Measurements from ENCODE around the gene EXOSC5.
"Not testable (repeated sequence)": the region's sequence is repeated elsewhere in the genome, so short reads cannot be mapped to it uniquely, and the experiment has no call there.

Gene EXOSC5

GRCh38 chr19:41426116-41426841 lies 29.1 kb upstream of the EXOSC5 start:
- DNase-seq, result no peak

GRCh38 chr19:41425174-41426115 lies 28.3 kb upstream of the EXOSC5 start:
- no peak for DNase-seq

GRCh38 chr19:41424335-41425173 lies 27.4 kb upstream of the EXOSC5 start:
- DNase-seq, result no peak

GRCh38 chr19:41422955-41423354 lies 25.8 kb upstream of the EXOSC5 start:
- no peak for DNase-seq

GRCh38 chr19:41422456-41422855 lies 25.3 kb upstream of the EXOSC5 start:
- no peak for DNase-seq

GRCh38 chr19:41421973-41422372 lies 24.8 kb upstream of the EXOSC5 start:
- DNase-seq, result no peak

- DNase-seq, result no peak
Measured at GRCh38 chr19:41421314-41421713, 24.2 kb upstream of the EXOSC5 start.

GRCh38 chr19:41420101-41420880 lies 23.1 kb upstream of the EXOSC5 start:
- DNase-seq, result no peak

- no peak for DNase-seq
Measured at GRCh38 chr19:41416194-41416674, 19.1 kb upstream of the EXOSC5 start.

GRCh38 chr19:41415154-41415571 lies 18.0 kb upstream of the EXOSC5 start:
- no peak for DNase-seq

GRCh38 chr19:41414461-41414860 lies 17.3 kb upstream of the EXOSC5 start:
- DNase-seq, result no peak

- DNase-seq, result no peak
Measured at GRCh38 chr19:41413947-41414346, 16.8 kb upstream of the EXOSC5 start.

- DNase-seq, result no peak
Measured at GRCh38 chr19:41412953-41413352, 15.8 kb upstream of the EXOSC5 start.

- DNase-seq, result no peak
Measured at GRCh38 chr19:41411968-41412265, 14.8 kb upstream of the EXOSC5 start.

GRCh38 chr19:41411100-41411967 lies 14.2 kb upstream of the EXOSC5 start:
- no peak for DNase-seq

GRCh38 chr19:41410336-41411054 lies 13.3 kb upstream of the EXOSC5 start:
- DNase-seq, result no peak

- DNase-seq, result no peak
Measured at GRCh38 chr19:41409288-41409687, 12.1 kb upstream of the EXOSC5 start.

GRCh38 chr19:41408846-41409245 lies 11.7 kb upstream of the EXOSC5 start:
- DNase-seq, result not testable (repeated sequence)

GRCh38 chr19:41408256-41408655 lies 11.1 kb upstream of the EXOSC5 start:
- no peak for DNase-seq

- no peak for DNase-seq
Measured at GRCh38 chr19:41407271-41407670, 10.1 kb upstream of the EXOSC5 start.

- no peak for DNase-seq
Measured at GRCh38 chr19:41405776-41406175, 8.6 kb upstream of the EXOSC5 start.

Data from activated CD8-positive, alpha-beta memory T cell treated with anti-CD3 and anti-CD28 coated beads for 24 hours (primary cell).